ENCODE measurements around the gene RXRA.

DNA sequence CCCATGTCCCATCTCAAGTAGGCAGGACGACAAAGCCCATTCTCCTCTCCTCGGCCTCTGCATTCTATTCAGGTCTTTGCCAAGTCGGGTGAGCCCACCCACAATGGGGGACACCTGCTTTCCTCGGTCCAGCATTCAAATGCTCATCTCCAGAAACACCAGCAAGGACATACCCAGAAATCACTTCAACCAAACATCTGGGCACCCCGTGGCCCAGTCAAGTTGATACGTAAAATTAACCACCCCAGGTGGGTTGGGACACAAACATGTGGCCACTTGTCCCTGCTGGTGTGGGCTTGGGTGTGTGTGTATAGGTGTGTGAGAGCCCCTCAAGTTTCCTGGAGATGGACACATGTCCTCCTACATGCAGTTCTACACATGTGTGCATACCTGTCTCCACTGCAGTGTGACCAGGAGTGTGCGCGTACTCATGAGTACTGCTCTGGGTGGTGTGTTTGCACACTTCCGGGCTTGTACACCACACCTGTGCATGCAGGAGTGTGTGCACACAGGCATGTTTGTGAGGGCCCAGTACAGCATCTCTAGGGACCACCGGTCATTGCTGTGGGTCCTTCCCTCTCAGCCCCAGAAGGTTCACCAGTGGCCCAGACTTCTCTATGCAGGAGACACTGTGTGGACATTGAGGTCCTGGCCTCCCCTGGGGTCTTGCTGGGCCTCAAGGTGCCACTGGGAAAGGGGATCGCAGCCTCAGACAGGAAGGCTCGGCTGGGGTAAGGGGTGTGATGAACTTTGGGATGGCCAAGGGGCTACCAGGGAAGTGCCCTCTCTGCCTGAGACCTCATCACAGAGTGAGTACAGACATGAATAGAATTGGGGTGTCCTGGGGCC is 35.4 kb upstream of the RXRA start:
- TF ChIP-seq JUND (IDR thresholded peaks at IDR 0.05) (no peak), RAD21 (IDR thresholded peaks at IDR 0.05) (no peak), EGR1 (IDR thresholded peaks at IDR 0.05; ENCODE audit: low read depth in 2 of 2) (no peak), YY1 (IDR thresholded peaks at IDR 0.05) (no peak), GABPA (IDR thresholded peaks at IDR 0.05 in 1 of 2, conservative IDR thresholded peaks at IDR 0.05 in 1 of 2) (no peak), NR2F2 (IDR thresholded peaks at IDR 0.05) (no peak), SP1 (IDR thresholded peaks at IDR 0.05) (no peak)
- TF ChIP-seq, protein P1, sequence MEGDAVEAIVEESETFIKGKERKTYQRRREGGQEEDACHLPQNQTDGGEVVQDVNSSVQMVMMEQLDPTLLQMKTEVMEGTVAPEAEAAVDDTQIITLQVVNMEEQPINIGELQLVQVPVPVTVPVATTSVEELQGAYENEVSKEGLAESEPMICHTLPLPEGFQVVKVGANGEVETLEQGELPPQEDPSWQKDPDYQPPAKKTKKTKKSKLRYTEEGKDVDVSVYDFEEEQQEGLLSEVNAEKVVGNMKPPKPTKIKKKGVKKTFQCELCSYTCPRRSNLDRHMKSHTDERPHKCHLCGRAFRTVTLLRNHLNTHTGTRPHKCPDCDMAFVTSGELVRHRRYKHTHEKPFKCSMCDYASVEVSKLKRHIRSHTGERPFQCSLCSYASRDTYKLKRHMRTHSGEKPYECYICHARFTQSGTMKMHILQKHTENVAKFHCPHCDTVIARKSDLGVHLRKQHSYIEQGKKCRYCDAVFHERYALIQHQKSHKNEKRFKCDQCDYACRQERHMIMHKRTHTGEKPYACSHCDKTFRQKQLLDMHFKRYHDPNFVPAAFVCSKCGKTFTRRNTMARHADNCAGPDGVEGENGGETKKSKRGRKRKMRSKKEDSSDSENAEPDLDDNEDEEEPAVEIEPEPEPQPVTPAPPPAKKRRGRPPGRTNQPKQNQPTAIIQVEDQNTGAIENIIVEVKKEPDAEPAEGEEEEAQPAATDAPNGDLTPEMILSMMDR (IDR thresholded peaks at IDR 0.05; ENCODE audit: low read depth, low read length, missing input control) = no peak
- TF ChIP-seq, protein P2, sequence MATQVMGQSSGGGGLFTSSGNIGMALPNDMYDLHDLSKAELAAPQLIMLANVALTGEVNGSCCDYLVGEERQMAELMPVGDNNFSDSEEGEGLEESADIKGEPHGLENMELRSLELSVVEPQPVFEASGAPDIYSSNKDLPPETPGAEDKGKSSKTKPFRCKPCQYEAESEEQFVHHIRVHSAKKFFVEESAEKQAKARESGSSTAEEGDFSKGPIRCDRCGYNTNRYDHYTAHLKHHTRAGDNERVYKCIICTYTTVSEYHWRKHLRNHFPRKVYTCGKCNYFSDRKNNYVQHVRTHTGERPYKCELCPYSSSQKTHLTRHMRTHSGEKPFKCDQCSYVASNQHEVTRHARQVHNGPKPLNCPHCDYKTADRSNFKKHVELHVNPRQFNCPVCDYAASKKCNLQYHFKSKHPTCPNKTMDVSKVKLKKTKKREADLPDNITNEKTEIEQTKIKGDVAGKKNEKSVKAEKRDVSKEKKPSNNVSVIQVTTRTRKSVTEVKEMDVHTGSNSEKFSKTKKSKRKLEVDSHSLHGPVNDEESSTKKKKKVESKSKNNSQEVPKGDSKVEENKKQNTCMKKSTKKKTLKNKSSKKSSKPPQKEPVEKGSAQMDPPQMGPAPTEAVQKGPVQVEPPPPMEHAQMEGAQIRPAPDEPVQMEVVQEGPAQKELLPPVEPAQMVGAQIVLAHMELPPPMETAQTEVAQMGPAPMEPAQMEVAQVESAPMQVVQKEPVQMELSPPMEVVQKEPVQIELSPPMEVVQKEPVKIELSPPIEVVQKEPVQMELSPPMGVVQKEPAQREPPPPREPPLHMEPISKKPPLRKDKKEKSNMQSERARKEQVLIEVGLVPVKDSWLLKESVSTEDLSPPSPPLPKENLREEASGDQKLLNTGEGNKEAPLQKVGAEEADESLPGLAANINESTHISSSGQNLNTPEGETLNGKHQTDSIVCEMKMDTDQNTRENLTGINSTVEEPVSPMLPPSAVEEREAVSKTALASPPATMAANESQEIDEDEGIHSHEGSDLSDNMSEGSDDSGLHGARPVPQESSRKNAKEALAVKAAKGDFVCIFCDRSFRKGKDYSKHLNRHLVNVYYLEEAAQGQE (IDR thresholded peaks at IDR 0.05) = no peak
- TF ChIP-seq, protein P3, sequence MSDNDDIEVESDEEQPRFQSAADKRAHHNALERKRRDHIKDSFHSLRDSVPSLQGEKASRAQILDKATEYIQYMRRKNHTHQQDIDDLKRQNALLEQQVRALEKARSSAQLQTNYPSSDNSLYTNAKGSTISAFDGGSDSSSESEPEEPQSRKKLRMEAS (IDR thresholded peaks at IDR 0.05) = no peak
- TF ChIP-seq, protein P4, sequence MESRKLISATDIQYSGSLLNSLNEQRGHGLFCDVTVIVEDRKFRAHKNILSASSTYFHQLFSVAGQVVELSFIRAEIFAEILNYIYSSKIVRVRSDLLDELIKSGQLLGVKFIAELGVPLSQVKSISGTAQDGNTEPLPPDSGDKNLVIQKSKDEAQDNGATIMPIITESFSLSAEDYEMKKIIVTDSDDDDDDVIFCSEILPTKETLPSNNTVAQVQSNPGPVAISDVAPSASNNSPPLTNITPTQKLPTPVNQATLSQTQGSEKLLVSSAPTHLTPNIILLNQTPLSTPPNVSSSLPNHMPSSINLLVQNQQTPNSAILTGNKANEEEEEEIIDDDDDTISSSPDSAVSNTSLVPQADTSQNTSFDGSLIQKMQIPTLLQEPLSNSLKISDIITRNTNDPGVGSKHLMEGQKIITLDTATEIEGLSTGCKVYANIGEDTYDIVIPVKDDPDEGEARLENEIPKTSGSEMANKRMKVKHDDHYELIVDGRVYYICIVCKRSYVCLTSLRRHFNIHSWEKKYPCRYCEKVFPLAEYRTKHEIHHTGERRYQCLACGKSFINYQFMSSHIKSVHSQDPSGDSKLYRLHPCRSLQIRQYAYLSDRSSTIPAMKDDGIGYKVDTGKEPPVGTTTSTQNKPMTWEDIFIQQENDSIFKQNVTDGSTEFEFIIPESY (IDR thresholded peaks at IDR 0.05) = no peak
